DOHH2 (cell line): ENCODE measurements around the gene ROR2.

Experiments
- EZH2phosphoT487 ChIP-seq: fragments of 200-600 bp; sonication (generic); IDR thresholded peaks from 2 replicates; pipeline ENCODE4 v1.6.1; 2017; ENCODE audit warnings: borderline replicate concordance, mild to moderate bottlenecking, antibody characterized with exemption, low read length, moderate library complexity, mixed read lengths
- TF ChIP-seq, protein P1 (sequence below): fragments of 200-600 bp; sonication (generic); IDR thresholded peaks from one replicate; pipeline ENCODE4 v1.5.1; 2014; ENCODE audit warnings: antibody characterized with exemption, mild to moderate bottlenecking, low read depth, low read length; ENCODE audit not compliant: poor library complexity, severe bottlenecking

DNA sequence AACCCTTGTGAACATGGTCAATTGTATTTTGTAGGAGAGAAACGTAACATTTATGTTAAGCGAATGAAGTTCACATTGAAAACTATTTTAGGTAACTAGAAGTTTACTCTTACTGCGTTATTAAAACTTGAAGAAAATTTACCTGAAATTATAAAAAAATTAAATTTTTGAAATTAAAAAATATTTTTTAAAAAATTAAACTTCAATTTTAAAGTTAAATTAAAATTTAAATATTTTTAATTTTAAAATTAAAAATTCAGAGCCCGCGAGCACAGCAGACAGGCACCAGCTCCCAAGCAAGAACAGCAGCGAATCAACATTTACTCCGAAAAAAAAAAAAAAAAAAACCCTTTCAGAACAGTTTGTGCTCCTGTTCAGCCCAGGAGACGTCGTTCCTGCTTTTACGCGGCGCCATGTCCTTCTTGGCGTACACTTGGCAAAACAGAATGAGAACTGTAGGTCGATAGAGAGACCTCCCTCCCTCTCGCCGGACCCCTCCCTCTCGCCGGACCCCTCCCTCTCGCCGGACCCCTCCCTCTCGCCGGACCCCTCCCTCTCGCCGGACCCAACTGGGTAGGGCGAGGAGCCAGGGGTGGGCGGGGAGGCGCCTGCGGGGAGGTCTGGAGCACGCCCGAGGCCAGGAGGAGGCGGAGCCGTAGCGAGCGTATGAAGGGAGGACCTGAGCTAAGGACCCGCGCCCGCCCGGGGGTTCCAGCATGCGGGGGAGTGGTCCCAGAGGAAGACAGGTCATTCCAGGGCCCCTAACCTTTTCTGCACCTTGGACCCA is 235.8 kb downstream of the ROR2 start:
- TF ChIP-seq EZH2phosphoT487: no peak
- TF ChIP-seq, protein P1, sequence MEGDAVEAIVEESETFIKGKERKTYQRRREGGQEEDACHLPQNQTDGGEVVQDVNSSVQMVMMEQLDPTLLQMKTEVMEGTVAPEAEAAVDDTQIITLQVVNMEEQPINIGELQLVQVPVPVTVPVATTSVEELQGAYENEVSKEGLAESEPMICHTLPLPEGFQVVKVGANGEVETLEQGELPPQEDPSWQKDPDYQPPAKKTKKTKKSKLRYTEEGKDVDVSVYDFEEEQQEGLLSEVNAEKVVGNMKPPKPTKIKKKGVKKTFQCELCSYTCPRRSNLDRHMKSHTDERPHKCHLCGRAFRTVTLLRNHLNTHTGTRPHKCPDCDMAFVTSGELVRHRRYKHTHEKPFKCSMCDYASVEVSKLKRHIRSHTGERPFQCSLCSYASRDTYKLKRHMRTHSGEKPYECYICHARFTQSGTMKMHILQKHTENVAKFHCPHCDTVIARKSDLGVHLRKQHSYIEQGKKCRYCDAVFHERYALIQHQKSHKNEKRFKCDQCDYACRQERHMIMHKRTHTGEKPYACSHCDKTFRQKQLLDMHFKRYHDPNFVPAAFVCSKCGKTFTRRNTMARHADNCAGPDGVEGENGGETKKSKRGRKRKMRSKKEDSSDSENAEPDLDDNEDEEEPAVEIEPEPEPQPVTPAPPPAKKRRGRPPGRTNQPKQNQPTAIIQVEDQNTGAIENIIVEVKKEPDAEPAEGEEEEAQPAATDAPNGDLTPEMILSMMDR: no peak
